Naive thymus-derived CD8-positive, alpha-beta T cell (primary cell): ENCODE results near the gene SYT14. TPM values are rescaled to one million over a fixed set of nuclear protein-coding genes. Genes with fewer than 3 reads are reported as not detected.
A peak's percentile ranks its signal among the peaks of the same experiment; 100 is the strongest.

ENCODE experiments used
- ATAC-seq, 2 donors: fragments of 150-1000 bp; cut with Tn5 transposase in 1 of 2; sonication (Bioruptor Pico), chemical (Tn5 transposase) in 1 of 2; 1 replicate in 1 of 2; 2 replicates in 1 of 2; pipeline ENCODE4 v1.10.0; 2021; ENCODE audit warnings: mild to moderate bottlenecking in 2 of 2, moderate library complexity in 2 of 2
- POLR2A ChIA-PET: fragments of 350-600 bp; sonication (Branson Sonifier 250); formaldehyde crosslinking; loops from one replicate; lab custom pipeline; 2021; ENCODE audit warnings: antibody characterized with exemption; lab: Charles Lee
- DNase-seq, 10 donors: peaks; one replicate each; pipeline versions ENCODE4 v3.0.0 to v3.0.0-alpha.2; 2020 to 2022
- H3K27ac Mint-ChIP-seq, 10 donors: one replicate each; pipeline ENCODE4 v1.8.0; 2020 to 2022; ENCODE audit warnings: mild to moderate bottlenecking in 10 of 10, mixed read lengths in 10 of 10, moderate library complexity in 4 of 10, inconsistent platforms in 1 of 10
- H3K27me3 Mint-ChIP-seq, 5 donors: one replicate each; pipeline ENCODE4 v1.8.0; 2021 to 2022; ENCODE audit warnings: mixed read lengths in 5 of 5
- H3K36me3 Mint-ChIP-seq, 3 donors: one replicate each; pipeline ENCODE4 v1.8.0; 2020 to 2022; ENCODE audit warnings: mixed read lengths in 3 of 3, mild to moderate bottlenecking in 2 of 3, inconsistent platforms in 1 of 3
- H3K4me1 Mint-ChIP-seq, 4 donors: one replicate each; pipeline ENCODE4 v1.8.0; 2021 to 2022; ENCODE audit warnings: mixed read lengths in 4 of 4
- H3K4me3 Mint-ChIP-seq, 10 donors: one replicate each; pipeline ENCODE4 v1.8.0; 2020 to 2022; ENCODE audit warnings: mild to moderate bottlenecking in 10 of 10, mixed read lengths in 10 of 10, moderate library complexity in 6 of 10, inconsistent platforms in 1 of 10
- H3K9me3 Mint-ChIP-seq, 9 donors: one replicate each; pipeline ENCODE4 v1.8.0; 2020 to 2022; ENCODE audit warnings: mixed read lengths in 9 of 9, mild to moderate bottlenecking in 3 of 9, inconsistent platforms in 1 of 9, moderate library complexity in 1 of 9
- polyA plus RNA-seq, 3 donors: library from polyadenylated mRNA; unstranded; fragments of 300-500 nt; fragmentation: Illumina TruSeq; gene quantifications; one replicate each; pipeline ENCODE4 v1.2.3, GENCODE V29; 2021
- total RNA-seq, 8 experiments: library from RNA in 2 of 8; stranded (reverse) in 2 of 8; gene quantifications; one replicate each; pipeline ENCODE4 v1.2.3 and lab custom pipeline; 2021 to 2026

Gene SYT14
- total and polyA plus RNA-seq, 5 experiments from 2014 or later, result not detected

GRCh38 chr1:210200124-210200736 is 262.2 kb downstream of the SYT14 start:
- DNase-seq (no peak), ATAC-seq (no peak)
- H3K36me3 Mint-ChIP-seq, result no peaks in the 10 kb centered on the region
- peaks cover 0 to 17% (median 6%) of the 10 kb centered on the region in 5 donors for H3K27me3 Mint-ChIP-seq
- H3K27ac Mint-ChIP-seq, result no peak overlapping the region
- POLR2A ChIA-PET, result no interaction called here
- no peaks in the 10 kb centered on the region for H3K4me1 Mint-ChIP-seq
- no peak overlapping the region for H3K4me3 Mint-ChIP-seq
- H3K9me3 Mint-ChIP-seq, result peaks cover 0 to 5% (median 0%) of the 10 kb centered on the region in 9 donors

- ATAC-seq, result no peak
- H3K27ac Mint-ChIP-seq, result no peak overlapping the region
- H3K9me3 Mint-ChIP-seq, result peaks cover 0 to 5% (median 0%) of the 10 kb centered on the region in 9 donors
- DNase-seq, result no peak
- no peaks in the 10 kb centered on the region for H3K36me3 Mint-ChIP-seq
- peaks cover 5 to 30% (median 9%) of the 10 kb centered on the region in 5 donors for H3K27me3 Mint-ChIP-seq
- POLR2A ChIA-PET, result no interaction called here
- H3K4me1 Mint-ChIP-seq, result no peaks in the 10 kb centered on the region
- H3K4me3 Mint-ChIP-seq, result no peak overlapping the region
Observed at GRCh38 chr1:210201681-210202080, 263.7 kb downstream of the SYT14 start.

- H3K4me3 Mint-ChIP-seq, result no peak overlapping the region
- ATAC-seq (no peak), DNase-seq (no peak)
- peaks cover 0 to 17% (median 0%) of the 10 kb centered on the region in 9 donors for H3K9me3 Mint-ChIP-seq
- H3K36me3 Mint-ChIP-seq, result peaks cover 0 to 5% (median 0%) of the 10 kb centered on the region in 3 donors
- H3K27me3 Mint-ChIP-seq, result peaks cover 17 to 58% (median 27%) of the 10 kb centered on the region in 5 donors
- POLR2A ChIA-PET, result no interaction called here
- H3K4me1 Mint-ChIP-seq, result no peaks in the 10 kb centered on the region
- peak overlapping the region in 1 of 10 donors; percentile 8 for H3K27ac Mint-ChIP-seq
Observed at GRCh38 chr1:210207597-210208450, 269.8 kb downstream of the SYT14 start.

- Mint-ChIP-seq H3K4me3 (no peak overlapping the region), H3K4me1 (no peaks in the 10 kb centered on the region), H3K27ac (no peak overlapping the region), H3K27me3 (peaks cover 11 to 56% (median 22%) of the 10 kb centered on the region in 5 donors), H3K36me3 (peaks cover 0 to 5% (median 0%) of the 10 kb centered on the region in 3 donors), H3K9me3 (peaks cover 0 to 27% (median 0%) of the 10 kb centered on the region in 9 donors)
- POLR2A ChIA-PET, result no interaction called here
- no peak for DNase-seq
- no peak for ATAC-seq
Observed at GRCh38 chr1:210213335-210213734, 275.3 kb downstream of the SYT14 start.

- Mint-ChIP-seq H3K36me3 (no peaks in the 10 kb centered on the region), H3K4me1 (no peaks in the 10 kb centered on the region), H3K27me3 (peaks cover 11 to 49% (median 23%) of the 10 kb centered on the region in 5 donors), H3K27ac (no peak overlapping the region), H3K4me3 (peak overlapping the region in 1 of 10 donors; percentile 16), H3K9me3 (peaks cover 0 to 19% (median 0%) of the 10 kb centered on the region in 9 donors)
- no peak for ATAC-seq
- POLR2A ChIA-PET, result no interaction called here
- no peak for DNase-seq
Observed at GRCh38 chr1:210214573-210215409, 276.8 kb downstream of the SYT14 start.

GRCh38 chr1:210217482-210217881 is 279.5 kb downstream of the SYT14 start:
- H3K9me3 Mint-ChIP-seq, result peaks cover 0 to 9% (median 0%) of the 10 kb centered on the region in 9 donors
- H3K4me1 Mint-ChIP-seq, result no peaks in the 10 kb centered on the region
- POLR2A ChIA-PET, result no interaction called here
- DNase-seq (no peak), ATAC-seq (no peak)
- H3K4me3 Mint-ChIP-seq, result no peak overlapping the region
- H3K36me3 Mint-ChIP-seq, result no peaks in the 10 kb centered on the region
- H3K27ac Mint-ChIP-seq, result no peak overlapping the region
- H3K27me3 Mint-ChIP-seq, result peaks cover 9 to 41% (median 21%) of the 10 kb centered on the region in 5 donors

GRCh38 chr1:210218047-210218446 is 280.0 kb downstream of the SYT14 start:
- POLR2A ChIA-PET, result no interaction called here
- Mint-ChIP-seq H3K4me1 (no peaks in the 10 kb centered on the region), H3K27ac (no peak overlapping the region), H3K36me3 (no peaks in the 10 kb centered on the region), H3K4me3 (no peak overlapping the region), H3K9me3 (peaks cover 0 to 9% (median 0%) of the 10 kb centered on the region in 9 donors), H3K27me3 (peaks cover 9 to 41% (median 21%) of the 10 kb centered on the region in 5 donors)
- ATAC-seq (no peak), DNase-seq (no peak)

Other genes with a start within 250 kb of the SYT14 start
- not detected for gene HSD11B1, start 233.4 kb upstream of the SYT14 start, total RNA-seq
- under 1 TPM in 1 of 3 donors, not detected in 2; 0.30 TPM for gene HSD11B1, start 233.4 kb upstream of the SYT14 start, polyA plus RNA-seq
- gene TRAF3IP3, start 182.2 kb upstream of the SYT14 start, total RNA-seq, result 100 to 1,000 TPM; 701 to 717 TPM
- 100 to 1,000 TPM; 333 to 540 (median 423) TPM for gene TRAF3IP3, start 182.2 kb upstream of the SYT14 start, polyA plus RNA-seq
- gene C1orf74, start 153.7 kb upstream of the SYT14 start, total RNA-seq, result 1 to 10 TPM; 1.7 to 1.8 TPM
- under 1 TPM; 0.30 to 0.88 (median 0.55) TPM for gene C1orf74, start 153.7 kb upstream of the SYT14 start, polyA plus RNA-seq
- 1 to 10 TPM; 2.4 to 2.6 TPM for gene IRF6, start 132.1 kb upstream of the SYT14 start, total RNA-seq
- gene IRF6, start 132.1 kb upstream of the SYT14 start, polyA plus RNA-seq, result 1 to 10 TPM in 1 of 3 donors, under 1 TPM in 2; 0.49 to 2.1 (median 0.86) TPM
- gene UTP25, start 110.2 kb upstream of the SYT14 start, total RNA-seq, result 10 to 100 TPM; 15.2 to 15.6 TPM
- 1 to 10 TPM; 3.0 to 5.6 (median 3.1) TPM for gene UTP25, start 110.2 kb upstream of the SYT14 start, polyA plus RNA-seq